ENCODE results near the gene PLD4. TPM values are rescaled to one million over a fixed set of nuclear protein-coding genes. Genes with fewer than 3 reads are reported as not detected.

The PLD4 gene
- total and polyA plus RNA-seq, 9 of the 15 experiments (the other 6 are each of a cell fraction or from before 2014, with no cell fraction given) = 0.18 to 0.24 TPM; not detected in 7

DNA sequence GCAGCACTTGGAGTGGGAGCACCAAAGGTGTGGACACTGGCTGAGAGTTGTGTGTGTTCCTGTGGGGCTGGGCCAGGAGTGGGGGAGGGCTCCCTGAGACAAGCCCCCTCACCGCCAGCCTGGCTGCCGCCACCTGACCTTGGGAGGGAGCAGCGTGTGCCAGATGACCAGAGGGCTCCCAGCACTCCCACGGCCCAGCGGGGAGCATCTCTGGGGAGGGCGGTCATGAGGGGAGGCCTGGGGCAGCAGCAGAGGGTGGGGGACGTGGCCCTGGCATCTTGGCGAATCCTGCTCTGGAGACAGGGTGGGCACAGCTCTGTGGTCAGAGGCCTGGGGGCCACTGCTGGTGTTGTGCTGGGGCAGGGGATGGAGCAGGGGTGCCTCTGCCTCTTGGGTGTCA is 48.9 kb upstream of the PLD4 start:
- Histone ChIP-seq H3K36me3 (ENCODE audit: control insufficient read depth, insufficient read depth, low read length) (peaks cover 5% of the 10 kb centered on the region; the same call in 2 of the 3 replicates), H3K27me3 (ENCODE audit: control insufficient read depth in 2 of 2, insufficient read depth in 2 of 2, low read length in 2 of 2) (no peaks in the 10 kb centered on the region), H3K4me2 (ENCODE audit: insufficient read depth, low read length) (no peak overlapping the region), H3K79me2 (ENCODE audit: control insufficient read depth, insufficient read depth, low read length) (no peaks in the 10 kb centered on the region; the same call in 2 of the 3 replicates), H3K27ac (ENCODE audit: extremely low read depth, low read depth, low read length) (no peak overlapping the region), H3K9ac (ENCODE audit: insufficient read depth in 1 of 2, low read depth in 2 of 2, low read length in 2 of 2) (peak overlapping the region in 1 of 2 experiments; percentile 71; a peak in 2 of 4 replicates), H2AFZ (ENCODE audit: low read depth, low read length) (no peak overlapping the region), H3K4me1 (replicated peaks in 1 of 2; ENCODE audit: control insufficient read depth in 2 of 2, insufficient read depth in 2 of 2, low read length in 2 of 2) (peaks cover 0 to 62% of the 10 kb centered on the region in 2 experiments; a peak in 3 of 5 replicates), H3K9me3 (replicated peaks; ENCODE audit: control insufficient read depth, insufficient read depth, low read depth, low read length) (no peaks in the 10 kb centered on the region), H4K20me1 (replicated peaks; ENCODE audit: control insufficient read depth, insufficient read depth, low read length) (no peaks in the 10 kb centered on the region), H3K9me1 (ENCODE audit: control insufficient read depth, insufficient read depth, low read length) (no peaks in the 10 kb centered on the region), H3K4me3 (no peak overlapping the region)
- intact Hi-C loops (cut with micrococcal nuclease) = loop anchor here (10.0 kb wide), 1 partner anchor 111 kb away; no protein-coding TSS in a partner anchor
- WGBS (ENCODE audit: insufficient coverage, low coverage, missing lambda C conversion rate) = 67% methylated on average over 2 of the region's 8 CpGs
- no peak for FAIRE-seq
- CTCF ChIA-PET (ENCODE audit: low intra/inter-chr PET ratio) = no interaction called here
- in situ Hi-C loops (cut with MboI) = no loop called here
- ATAC-seq = peak; percentile 37
- POLR2A ChIA-PET = interaction anchor here (0.6 kb wide), 1 partner anchor 334 kb away, joined by 3 read pairs; no protein-coding TSS in a partner anchor
- BruUV-seq (replicated peaks) = no TSS peak
- DNase-seq (ENCODE audit: extremely low read depth in 1 of 4, low spot score in 3 of 4) = no peak
- TF ChIP-seq HDGF (IDR thresholded peaks at IDR 0.05) (no peak), EGR1 (conservative IDR thresholded peaks at IDR 0.05) (no peak), XRCC5 (IDR thresholded peaks at IDR 0.05; ENCODE audit: low read depth, low read length) (no peak), YY1 (IDR thresholded peaks at IDR 0.05; ENCODE audit: borderline replicate concordance in 1 of 3, control insufficient read depth in 1 of 3, extremely low read depth in 1 of 3, insufficient read depth in 3 of 3, insufficient read length in 1 of 3, insufficient replicate concordance in 2 of 3, low read depth in 1 of 3, low read length in 2 of 3) (no peak), CUX1 (CRISPR knock-in tag; IDR thresholded peaks at IDR 0.05) (no peak), MTA3 (IDR thresholded peaks at IDR 0.05; ENCODE audit: borderline replicate concordance) (no peak), OTX1 (CRISPR knock-in tag; IDR thresholded peaks at IDR 0.05) (no peak), GMEB1 (CRISPR knock-in tag; IDR thresholded peaks at IDR 0.05) (no peak), ASH1L (IDR thresholded peaks at IDR 0.05; ENCODE audit: borderline replicate concordance, low read depth, partially characterized antibody) (no peak)
- TF ChIP-seq, protein P1, sequence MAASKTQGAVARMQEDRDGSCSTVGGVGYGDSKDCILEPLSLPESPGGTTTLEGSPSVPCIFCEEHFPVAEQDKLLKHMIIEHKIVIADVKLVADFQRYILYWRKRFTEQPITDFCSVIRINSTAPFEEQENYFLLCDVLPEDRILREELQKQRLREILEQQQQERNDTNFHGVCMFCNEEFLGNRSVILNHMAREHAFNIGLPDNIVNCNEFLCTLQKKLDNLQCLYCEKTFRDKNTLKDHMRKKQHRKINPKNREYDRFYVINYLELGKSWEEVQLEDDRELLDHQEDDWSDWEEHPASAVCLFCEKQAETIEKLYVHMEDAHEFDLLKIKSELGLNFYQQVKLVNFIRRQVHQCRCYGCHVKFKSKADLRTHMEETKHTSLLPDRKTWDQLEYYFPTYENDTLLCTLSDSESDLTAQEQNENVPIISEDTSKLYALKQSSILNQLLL (CRISPR knock-in tag; IDR thresholded peaks at IDR 0.05; ENCODE audit: borderline replicate concordance) = no peak
- TF ChIP-seq, protein P2, sequence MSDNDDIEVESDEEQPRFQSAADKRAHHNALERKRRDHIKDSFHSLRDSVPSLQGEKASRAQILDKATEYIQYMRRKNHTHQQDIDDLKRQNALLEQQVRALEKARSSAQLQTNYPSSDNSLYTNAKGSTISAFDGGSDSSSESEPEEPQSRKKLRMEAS (CRISPR knock-in tag; IDR thresholded peaks at IDR 0.05) = no peak
